ENCODE measurements around the gene CASZ1. TPM values are rescaled to one million over a fixed set of nuclear protein-coding genes. Genes with fewer than 3 reads are reported as not detected.

Gene CASZ1
- total and polyA plus RNA-seq, 2 experiments from 2014 or later = 6.2 to 6.7 TPM

- TF ChIP-seq ZNF462 (CRISPR knock-in tag; IDR thresholded peaks at IDR 0.05) = no peak
- no peak for TF ChIP-seq CTCF (conservative IDR thresholded peaks at IDR 0.05; ENCODE audit: low read depth in 2 of 2)
- no peak for TF ChIP-seq JUNB (IDR thresholded peaks at IDR 0.05; ENCODE audit: unreplicated experiment)
- no peak for TF ChIP-seq NANOG (IDR thresholded peaks at IDR 0.05; ENCODE audit: borderline replicate concordance)
- TF ChIP-seq EZH2 (IDR thresholded peaks at IDR 0.05; ENCODE audit: low read depth, unreplicated experiment) = no peak
- no peak for TF ChIP-seq CREB1 (CRISPR knock-in tag; IDR thresholded peaks at IDR 0.05; ENCODE audit: low read depth)
- no peak for TF ChIP-seq STAT1 (IDR thresholded peaks at IDR 0.05; ENCODE audit: unreplicated experiment)
These were observed 183.8 kb downstream of the CASZ1 start (continued) for GRCh38 chr1:10612436-10613160.
